Activated CD8-positive, alpha-beta T cell treated with anti-CD3 and anti-CD28 coated beads, Interleukin-2, amount 10 ng/mL, durations not matched to agents 7 days and 5 days (primary cell): Measurements from ENCODE around the gene TAF1L. TPM values are rescaled to one million over a fixed set of nuclear protein-coding genes. Genes with fewer than 3 reads are reported as not detected.
"Not testable (repeated sequence)": the region's sequence is repeated elsewhere in the genome, so short reads cannot be mapped to it uniquely, and the experiment has no call there.

ENCODE experiments used
- ATAC-seq: fragments of 150-1000 bp; cut with Tn5 transposase; one replicate; pipeline ENCODE4 v1.10.0; 2021; ENCODE audit warnings: moderate library complexity
- CTCF ChIA-PET: fragments of 350-600 bp; sonication (Branson Sonifier 250); formaldehyde crosslinking; loops from one replicate; lab custom pipeline; 2021; ENCODE audit warnings: antibody characterized with exemption; lab: Charles Lee
- POLR2A ChIA-PET: fragments of 350-600 bp; sonication (Branson Sonifier 250); formaldehyde crosslinking; loops from one replicate; lab custom pipeline; 2021; ENCODE audit warnings: antibody characterized with exemption; lab: Charles Lee
- DNase-seq: peaks from one replicate; pipeline ENCODE4 v3.0.0-alpha.2; 2020
- H3K27ac Mint-ChIP-seq: one replicate; pipeline ENCODE4 v1.8.0; 2021; ENCODE audit warnings: mild to moderate bottlenecking, mixed read lengths
- H3K27me3 Mint-ChIP-seq: one replicate; pipeline ENCODE4 v1.8.0; 2021; ENCODE audit warnings: low read depth, mixed read lengths
- H3K36me3 Mint-ChIP-seq: one replicate; pipeline ENCODE4 v1.8.0; 2021; ENCODE audit warnings: low read depth, mixed read lengths
- H3K4me1 Mint-ChIP-seq: one replicate; pipeline ENCODE4 v1.8.0; 2021; ENCODE audit warnings: low read depth, mixed read lengths
- H3K4me3 Mint-ChIP-seq: one replicate; pipeline ENCODE4 v1.8.0; 2021; ENCODE audit warnings: mild to moderate bottlenecking, mixed read lengths
- H3K9me3 Mint-ChIP-seq: one replicate; pipeline ENCODE4 v1.8.0; 2022; ENCODE audit warnings: mixed read lengths; ENCODE audit not compliant: insufficient read depth
- total RNA-seq, 2 experiments: library from RNA; stranded (reverse); gene quantifications; one replicate each; pipeline ENCODE4 v1.2.3, GENCODE V29; 2021

TAF1L gene, protein sequence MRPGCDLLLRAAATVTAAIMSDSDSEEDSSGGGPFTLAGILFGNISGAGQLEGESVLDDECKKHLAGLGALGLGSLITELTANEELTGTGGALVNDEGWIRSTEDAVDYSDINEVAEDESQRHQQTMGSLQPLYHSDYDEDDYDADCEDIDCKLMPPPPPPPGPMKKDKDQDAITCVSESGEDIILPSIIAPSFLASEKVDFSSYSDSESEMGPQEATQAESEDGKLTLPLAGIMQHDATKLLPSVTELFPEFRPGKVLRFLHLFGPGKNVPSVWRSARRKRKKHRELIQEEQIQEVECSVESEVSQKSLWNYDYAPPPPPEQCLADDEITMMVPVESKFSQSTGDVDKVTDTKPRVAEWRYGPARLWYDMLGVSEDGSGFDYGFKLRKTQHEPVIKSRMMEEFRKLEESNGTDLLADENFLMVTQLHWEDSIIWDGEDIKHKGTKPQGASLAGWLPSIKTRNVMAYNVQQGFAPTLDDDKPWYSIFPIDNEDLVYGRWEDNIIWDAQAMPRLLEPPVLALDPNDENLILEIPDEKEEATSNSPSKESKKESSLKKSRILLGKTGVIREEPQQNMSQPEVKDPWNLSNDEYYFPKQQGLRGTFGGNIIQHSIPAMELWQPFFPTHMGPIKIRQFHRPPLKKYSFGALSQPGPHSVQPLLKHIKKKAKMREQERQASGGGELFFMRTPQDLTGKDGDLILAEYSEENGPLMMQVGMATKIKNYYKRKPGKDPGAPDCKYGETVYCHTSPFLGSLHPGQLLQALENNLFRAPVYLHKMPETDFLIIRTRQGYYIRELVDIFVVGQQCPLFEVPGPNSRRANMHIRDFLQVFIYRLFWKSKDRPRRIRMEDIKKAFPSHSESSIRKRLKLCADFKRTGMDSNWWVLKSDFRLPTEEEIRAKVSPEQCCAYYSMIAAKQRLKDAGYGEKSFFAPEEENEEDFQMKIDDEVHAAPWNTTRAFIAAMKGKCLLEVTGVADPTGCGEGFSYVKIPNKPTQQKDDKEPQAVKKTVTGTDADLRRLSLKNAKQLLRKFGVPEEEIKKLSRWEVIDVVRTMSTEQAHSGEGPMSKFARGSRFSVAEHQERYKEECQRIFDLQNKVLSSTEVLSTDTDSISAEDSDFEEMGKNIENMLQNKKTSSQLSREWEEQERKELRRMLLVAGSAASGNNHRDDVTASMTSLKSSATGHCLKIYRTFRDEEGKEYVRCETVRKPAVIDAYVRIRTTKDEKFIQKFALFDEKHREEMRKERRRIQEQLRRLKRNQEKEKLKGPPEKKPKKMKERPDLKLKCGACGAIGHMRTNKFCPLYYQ (N-terminal part only)
- under 1 TPM in 1 of 2 experiments, not detected in 1; 0.05 TPM for total RNA-seq

DNA sequence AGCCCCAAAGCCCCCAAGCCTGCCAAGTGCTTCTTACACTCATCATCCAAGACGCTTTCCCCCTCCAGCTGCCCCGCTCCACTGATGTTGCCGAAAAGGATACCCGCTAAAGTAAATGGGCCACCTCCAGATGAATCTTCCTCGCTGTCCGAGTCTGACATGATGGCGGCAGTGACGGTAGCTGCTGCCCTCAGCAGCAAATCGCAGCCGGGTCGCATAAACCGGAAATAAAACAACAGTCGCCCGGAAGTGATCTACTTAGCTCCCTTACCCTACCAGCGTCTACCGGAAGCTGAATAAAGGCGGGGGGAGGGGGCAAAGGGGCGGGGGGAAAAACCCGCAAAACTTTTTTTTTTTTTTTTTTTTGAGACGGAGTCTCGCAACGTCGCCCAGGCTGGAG, at the start of gene TAF1L:
TAF1L (minus strand) TSS at position 308 of the 400 bp plus-strand sequence; CDS start at position 218, 90 bp downstream.
- ChIA-PET CTCF (no interaction called here), POLR2A (no interaction called here)
- Mint-ChIP-seq H3K4me1 (no peaks in the 10 kb centered on the region), H3K36me3 (no peaks in the 10 kb centered on the region), H3K4me3 (no peak within 1 kb of the TSS), H3K27ac (no peak within 1 kb of the TSS), H3K9me3 (no peaks in the 10 kb centered on the region), H3K27me3 (peaks cover 3% of the 10 kb centered on the region)
- ATAC-seq, result no peak
- no peak for DNase-seq

DNA sequence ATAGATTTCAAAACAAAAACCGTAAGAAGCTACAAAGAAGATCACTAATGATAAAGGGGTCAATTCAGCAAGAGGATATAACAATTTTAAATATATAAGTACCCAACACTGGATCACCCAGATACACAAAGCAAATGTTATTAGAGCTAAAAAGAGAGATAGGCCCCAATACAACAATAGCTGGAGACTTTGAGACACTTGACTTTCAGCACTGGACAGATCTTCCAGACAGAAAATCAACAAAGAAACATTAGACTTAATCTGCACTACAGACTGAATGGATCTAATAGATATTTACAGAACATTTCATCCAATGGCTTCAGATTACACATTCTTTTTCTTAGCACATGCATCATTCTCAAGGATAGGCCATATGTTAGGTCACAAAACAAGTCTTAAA, 46.3 kb upstream of the TAF1L start:
- no peak overlapping the region for H3K27ac Mint-ChIP-seq
- CTCF ChIA-PET, result no interaction called here
- peaks cover 5% of the 10 kb centered on the region for H3K9me3 Mint-ChIP-seq
- no peak for ATAC-seq
- DNase-seq, result no peak
- H3K4me1 Mint-ChIP-seq, result no peaks in the 10 kb centered on the region
- POLR2A ChIA-PET, result no interaction called here
- H3K36me3 Mint-ChIP-seq, result no peaks in the 10 kb centered on the region
- no peaks in the 10 kb centered on the region for H3K27me3 Mint-ChIP-seq
- H3K4me3 Mint-ChIP-seq, result no peak overlapping the region

DNA sequence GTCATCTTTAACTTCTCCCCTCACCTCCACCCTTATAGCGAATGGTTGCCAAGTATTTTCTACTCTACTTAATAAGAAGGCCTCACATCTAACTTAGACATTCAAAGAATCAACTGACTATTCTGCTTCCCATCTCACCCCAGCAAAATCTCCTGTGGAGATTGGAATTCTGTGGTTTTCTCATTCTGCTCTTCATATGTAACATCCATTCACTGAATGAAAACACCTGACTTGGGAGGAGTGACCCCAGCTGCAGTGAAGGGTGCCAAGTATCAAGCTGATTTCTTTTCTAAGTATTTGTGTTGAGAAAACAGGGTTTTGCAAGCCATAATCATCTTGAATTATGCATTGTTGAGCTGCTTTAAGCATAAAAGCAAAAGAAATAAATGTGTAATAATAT, 42.5 kb upstream of the TAF1L start:
- ChIA-PET CTCF (no interaction called here), POLR2A (no interaction called here)
- ATAC-seq (no peak), DNase-seq (no peak)
- no peaks in the 10 kb centered on the region for H3K27me3 Mint-ChIP-seq
- no peaks in the 10 kb centered on the region for H3K4me1 Mint-ChIP-seq
- no peak overlapping the region for H3K27ac Mint-ChIP-seq
- no peak overlapping the region for H3K4me3 Mint-ChIP-seq
- no peaks in the 10 kb centered on the region for H3K9me3 Mint-ChIP-seq
- H3K36me3 Mint-ChIP-seq, result no peaks in the 10 kb centered on the region

DNA sequence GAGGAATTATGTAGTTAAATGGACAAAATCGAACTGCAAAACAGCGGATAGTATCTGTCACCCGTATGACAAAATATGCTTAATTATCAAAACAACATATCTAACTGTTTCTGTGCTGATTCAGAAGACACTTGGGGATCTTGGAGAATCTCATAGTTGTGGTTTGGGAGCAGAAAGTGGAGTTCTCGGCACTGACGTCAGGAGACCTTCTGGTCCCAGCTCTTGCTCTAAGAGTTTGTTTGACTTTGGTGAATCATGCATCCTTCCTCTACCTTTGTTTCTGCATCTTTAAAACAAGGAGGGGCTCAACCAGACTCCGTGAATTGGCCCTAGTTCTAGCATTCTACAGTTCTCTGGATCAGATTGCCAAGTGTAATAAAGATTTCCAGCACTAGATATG, 37.0 kb upstream of the TAF1L start:
- ChIA-PET CTCF (no interaction called here), POLR2A (interaction anchor here (0.7 kb wide), 1 partner anchor 1038 kb away, joined by 3 read pairs; no protein-coding TSS in a partner anchor)
- peaks cover 3% of the 10 kb centered on the region for H3K27me3 Mint-ChIP-seq
- no peak overlapping the region for H3K27ac Mint-ChIP-seq
- ATAC-seq, result no peak
- H3K4me1 Mint-ChIP-seq, result no peaks in the 10 kb centered on the region
- no peak overlapping the region for H3K4me3 Mint-ChIP-seq
- DNase-seq, result no peak
- no peaks in the 10 kb centered on the region for H3K9me3 Mint-ChIP-seq
- no peaks in the 10 kb centered on the region for H3K36me3 Mint-ChIP-seq

DNA sequence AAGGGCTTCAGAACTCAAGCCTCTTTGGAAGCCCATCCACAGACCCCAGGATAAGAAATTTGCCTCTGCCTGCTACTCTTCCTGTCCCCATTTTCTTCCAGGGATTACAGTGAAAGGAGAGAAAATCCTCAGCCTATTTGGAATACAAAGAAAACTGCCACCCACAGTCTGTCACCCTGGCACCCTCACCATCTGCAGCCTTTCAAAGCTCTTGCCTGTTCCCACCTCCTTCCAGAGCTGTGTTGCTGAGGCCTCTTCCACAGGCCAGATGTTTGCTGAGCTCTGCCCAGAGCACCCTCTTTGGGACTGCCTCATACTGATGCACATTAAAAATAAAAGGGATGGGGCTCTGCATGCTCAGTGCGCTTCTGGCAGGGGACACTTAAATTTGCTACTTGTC, 35.9 kb upstream of the TAF1L start:
- Mint-ChIP-seq H3K36me3 (no peaks in the 10 kb centered on the region), H3K27ac (no peak overlapping the region), H3K27me3 (peaks cover 3% of the 10 kb centered on the region), H3K4me3 (no peak overlapping the region), H3K9me3 (no peaks in the 10 kb centered on the region), H3K4me1 (no peaks in the 10 kb centered on the region)
- POLR2A ChIA-PET, result no interaction called here
- DNase-seq (no peak), ATAC-seq (no peak)
- CTCF ChIA-PET, result no interaction called here

DNA sequence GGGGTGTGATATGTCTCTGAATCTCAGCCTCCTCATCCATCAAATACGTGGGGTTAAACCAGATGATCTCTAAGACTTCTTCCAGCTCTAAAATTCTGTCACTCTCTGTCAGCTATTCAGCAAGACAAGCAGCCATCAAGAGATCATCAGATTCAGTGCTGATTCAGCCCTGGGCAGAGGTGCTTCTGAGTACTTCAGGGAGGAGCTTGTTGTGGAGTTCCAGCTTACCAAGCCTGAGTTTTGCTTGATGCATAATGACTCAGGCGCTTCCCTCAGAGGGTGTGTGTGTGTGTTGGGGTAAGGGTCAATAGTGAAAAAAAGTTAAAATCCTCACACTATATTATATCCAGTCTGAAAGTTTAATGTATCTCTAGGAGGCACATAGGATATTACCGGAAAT, 29.6 kb upstream of the TAF1L start:
- Mint-ChIP-seq H3K9me3 (no peaks in the 10 kb centered on the region), H3K27me3 (peaks cover 7% of the 10 kb centered on the region), H3K4me1 (no peaks in the 10 kb centered on the region), H3K27ac (no peak overlapping the region), H3K4me3 (no peak overlapping the region), H3K36me3 (no peaks in the 10 kb centered on the region)
- ATAC-seq (no peak), DNase-seq (no peak)
- POLR2A ChIA-PET, result no interaction called here
- CTCF ChIA-PET, result no interaction called here

DNA sequence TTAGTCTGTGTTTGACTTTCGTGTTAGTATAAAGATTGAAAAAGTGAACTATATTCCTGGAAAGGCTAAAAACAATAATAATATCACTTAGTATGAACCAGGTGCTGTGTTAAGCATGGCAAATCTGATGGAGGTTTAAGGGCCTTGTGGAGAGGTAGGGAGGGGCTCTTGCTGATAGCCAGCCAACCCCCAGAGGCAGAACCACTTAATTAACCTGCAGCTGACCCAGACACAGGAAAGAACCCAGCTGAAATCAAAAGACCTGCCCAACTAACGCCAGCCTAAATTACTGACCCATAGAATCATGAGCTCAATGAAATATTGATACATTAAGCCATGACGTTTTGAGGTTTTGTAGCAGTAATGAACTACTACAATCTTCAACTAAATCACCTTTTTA, 28.3 kb upstream of the TAF1L start:
- DNase-seq, result no peak
- no peaks in the 10 kb centered on the region for H3K9me3 Mint-ChIP-seq
- no peaks in the 10 kb centered on the region for H3K36me3 Mint-ChIP-seq
- no peak for ATAC-seq
- CTCF ChIA-PET, result no interaction called here
- H3K27ac Mint-ChIP-seq, result no peak overlapping the region
- POLR2A ChIA-PET, result no interaction called here
- H3K4me1 Mint-ChIP-seq, result no peaks in the 10 kb centered on the region
- no peak overlapping the region for H3K4me3 Mint-ChIP-seq
- peaks cover 4% of the 10 kb centered on the region for H3K27me3 Mint-ChIP-seq

DNA sequence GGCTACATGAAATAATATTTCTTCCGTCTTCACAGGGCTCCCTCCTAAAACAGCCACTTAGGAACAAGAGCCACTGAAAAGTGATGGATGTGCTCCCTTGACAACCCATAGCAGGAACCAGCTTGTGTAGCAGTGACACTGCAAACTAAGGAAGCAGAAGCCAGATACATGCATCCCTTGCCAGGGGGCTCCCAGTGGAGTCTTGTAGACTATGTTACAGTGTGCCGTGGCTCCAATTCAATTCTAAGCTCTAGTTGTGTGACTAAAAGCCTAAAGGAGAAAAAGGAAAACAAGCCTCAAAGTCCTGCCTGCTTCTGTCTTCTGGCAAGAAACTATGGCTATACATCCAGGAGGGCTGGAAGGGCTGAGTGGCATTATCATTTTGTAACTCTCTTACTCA, 12.2 kb upstream of the TAF1L start:
- ChIA-PET POLR2A (no interaction called here), CTCF (no interaction called here)
- Mint-ChIP-seq H3K4me3 (no peak overlapping the region), H3K4me1 (no peaks in the 10 kb centered on the region), H3K27me3 (peaks cover 1% of the 10 kb centered on the region), H3K27ac (no peak overlapping the region), H3K9me3 (no peaks in the 10 kb centered on the region), H3K36me3 (no peaks in the 10 kb centered on the region)
- ATAC-seq, result no peak
- no peak for DNase-seq

DNA sequence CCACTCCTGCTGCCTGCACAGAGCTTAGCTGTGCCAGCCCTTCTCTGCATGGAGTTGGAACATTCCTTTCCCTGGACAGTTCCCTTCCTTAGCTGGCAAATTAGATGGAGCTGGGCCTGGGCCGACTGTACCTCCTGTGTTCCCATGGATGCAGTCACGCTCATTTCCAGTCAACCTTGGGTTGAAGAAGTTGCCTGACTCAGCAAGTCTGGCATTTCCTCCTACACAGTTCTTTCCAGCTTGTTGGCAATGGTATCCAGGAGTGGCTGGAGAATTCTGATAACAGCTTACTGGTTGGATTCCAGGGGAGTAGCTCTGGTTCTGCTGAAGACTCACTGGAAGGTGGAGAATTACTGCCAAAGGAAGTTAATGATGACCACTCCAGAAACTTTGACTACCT, 9.2 kb upstream of the TAF1L start:
- POLR2A ChIA-PET, result no interaction called here
- no peaks in the 10 kb centered on the region for H3K36me3 Mint-ChIP-seq
- DNase-seq, result no peak
- H3K27ac Mint-ChIP-seq, result no peak overlapping the region
- no peak for ATAC-seq
- H3K4me1 Mint-ChIP-seq, result no peaks in the 10 kb centered on the region
- H3K9me3 Mint-ChIP-seq, result no peaks in the 10 kb centered on the region
- H3K4me3 Mint-ChIP-seq, result no peak overlapping the region
- peaks cover 10% of the 10 kb centered on the region for H3K27me3 Mint-ChIP-seq
- CTCF ChIA-PET, result no interaction called here

DNA sequence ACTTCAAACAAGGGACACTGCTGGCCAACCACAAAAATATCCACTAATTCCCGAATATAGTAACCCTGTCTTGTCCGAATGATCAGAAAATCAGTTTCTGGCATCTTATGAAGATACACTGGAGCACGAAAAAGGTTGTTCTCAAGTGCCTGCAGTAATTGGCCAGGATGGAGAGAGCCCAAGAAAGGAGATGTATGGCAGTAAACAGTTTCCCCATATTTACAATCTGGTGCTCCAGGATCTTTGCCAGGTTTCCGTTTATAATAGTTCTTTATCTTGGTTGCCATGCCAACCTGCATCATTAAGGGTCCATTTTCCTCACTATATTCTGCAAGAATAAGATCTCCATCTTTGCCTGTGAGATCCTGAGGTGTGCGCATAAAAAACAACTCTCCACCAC, 2.3 kb downstream of the TAF1L start:
- H3K4me3 Mint-ChIP-seq, POLR2A ChIA-PET, H3K4me1 Mint-ChIP-seq, DNase-seq, H3K9me3 Mint-ChIP-seq, ATAC-seq, H3K36me3 Mint-ChIP-seq, H3K27me3 Mint-ChIP-seq, CTCF ChIA-PET, H3K27ac Mint-ChIP-seq: not testable (repeated sequence)

DNA sequence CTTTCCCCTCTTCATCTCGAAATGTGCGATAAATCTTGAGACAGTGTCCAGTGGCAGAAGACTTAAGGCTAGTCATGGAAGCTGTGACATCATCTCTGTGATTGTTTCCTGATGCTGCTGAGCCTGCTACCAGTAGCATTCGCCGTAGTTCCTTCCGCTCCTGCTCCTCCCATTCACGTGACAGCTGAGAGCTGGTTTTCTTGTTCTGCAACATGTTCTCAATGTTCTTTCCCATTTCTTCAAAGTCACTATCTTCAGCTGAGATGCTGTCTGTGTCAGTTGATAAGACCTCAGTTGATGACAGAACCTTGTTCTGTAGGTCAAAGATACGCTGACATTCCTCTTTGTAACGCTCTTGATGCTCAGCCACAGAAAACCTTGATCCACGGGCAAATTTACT, 3.5 kb downstream of the TAF1L start:
- DNase-seq (no peak), ATAC-seq (no peak)
- Mint-ChIP-seq H3K4me3 (no peak overlapping the region), H3K36me3 (no peaks in the 10 kb centered on the region), H3K9me3 (no peaks in the 10 kb centered on the region), H3K27me3 (no peaks in the 10 kb centered on the region), H3K4me1 (no peaks in the 10 kb centered on the region), H3K27ac (no peak overlapping the region)
- ChIA-PET POLR2A (no interaction called here), CTCF (no interaction called here)
